K562 (cell line): ENCODE results near the gene PCK1. TPM values are rescaled to one million over a fixed set of nuclear protein-coding genes. Genes with fewer than 3 reads are reported as not detected.

ENCODE experiments used
- ATAC-seq: fragments of 200-7000 bp; cut with Tn5 transposase; 3 replicates; pipeline ENCODE4 v1.9.1; 2020; ENCODE audit warnings: moderate library complexity
- BruUV-seq: library from RNA; stranded (reverse); fragments of 400-500 nt; replicated peaks from 2 replicates; lab custom pipeline; 2021; lab: Mats Ljungman, UMichigan
- CTCF ChIA-PET: fragments of 300-600 bp; formaldehyde crosslinking; extraction: SDS; loops from one replicate; lab custom pipeline; 2021; ENCODE audit warnings: low intra/inter-chr PET ratio; lab: Yijun Ruan, JAX
- POLR2A ChIA-PET: fragments of 300-600, 350-650 bp; sonication (Branson Sonifier 250); formaldehyde crosslinking; extraction: SDS; loops from one replicate; lab custom pipeline; 2021; ENCODE audit warnings: antibody characterized with exemption, inconsistent platforms; lab: Yijun Ruan, JAX
- DNase-seq, 4 experiments: peaks; one replicate each; pipeline versions ENCODE4 v3.0.0 to v3.0.0-alpha.2; 2011 to 2018; ENCODE audit warnings: low spot score in 3 of 4, mixed read lengths in 3 of 4; ENCODE audit errors: extremely low read depth in 1 of 4
- FAIRE-seq: peaks from 2 replicates; lab custom pipeline; 2011; peaks lifted over from hg19 to GRCh38; lab: Jason Lieb, UNC
- H2AFZ ChIP-seq: 2 replicates; pipeline ENCODE4 v1.6.0; 2011; ENCODE audit warnings: low read depth, low read length, control low read depth, inconsistent platforms
- H3K27ac ChIP-seq: fragments of 200-600 bp; 3 replicates; pipeline ENCODE4 v1.8.0; 2011; ENCODE audit warnings: low read depth, mild to moderate bottlenecking, control low read depth, inconsistent platforms, low read length, moderate library complexity, mixed read lengths; ENCODE audit errors: extremely low read depth
- H3K27me3 ChIP-seq, 2 experiments: fragments of 300-600 bp in 1 of 2; 2 replicates in 1 of 2; 3 replicates in 1 of 2; pipeline versions ENCODE4 v1.6.0 to v1.8.0; 2011; ENCODE audit warnings: inconsistent platforms in 2 of 2, low read length in 2 of 2, mild to moderate bottlenecking in 1 of 2, mixed read lengths in 1 of 2, moderate library complexity in 1 of 2; ENCODE audit not compliant: control insufficient read depth in 2 of 2, insufficient read depth in 2 of 2
- H3K36me3 ChIP-seq: fragments of 300-600 bp; 3 replicates; pipeline ENCODE4 v1.8.0; 2011; ENCODE audit warnings: mild to moderate bottlenecking, low read length, inconsistent platforms; ENCODE audit not compliant: control insufficient read depth, insufficient read depth
- H3K4me1 ChIP-seq, 2 experiments: fragments of 200-600 bp in 1 of 2; replicated peaks in 1 of 2; 2 replicates in 1 of 2; 3 replicates in 1 of 2; pipeline versions ENCODE4 v1.5.1 to v1.8.0; 2011; ENCODE audit warnings: inconsistent platforms in 2 of 2, low read length in 2 of 2, mild to moderate bottlenecking in 1 of 2, mixed read lengths in 1 of 2, moderate library complexity in 1 of 2; ENCODE audit not compliant: control insufficient read depth in 2 of 2, insufficient read depth in 2 of 2
- H3K4me2 ChIP-seq: 2 replicates; pipeline ENCODE4 v1.6.1; 2011; ENCODE audit warnings: low read length, control low read depth, inconsistent platforms, mixed read lengths; ENCODE audit not compliant: insufficient read depth
- H3K4me3 ChIP-seq: fragments of 200-600 bp; sonication (generic), shearing (Covaris generic); 2 replicates; pipeline ENCODE4 v1.5.1; 2016; ENCODE audit warnings: control low read depth, inconsistent platforms
- H3K79me2 ChIP-seq: fragments of 200-600 bp; 3 replicates; pipeline ENCODE4 v1.8.0; 2011; ENCODE audit warnings: low read length, inconsistent platforms; ENCODE audit not compliant: control insufficient read depth, insufficient read depth
- H3K9ac ChIP-seq, 2 experiments: 2 replicates each; pipeline versions ENCODE4 v1.6.0 to v1.6.1; 2011; ENCODE audit warnings: low read depth in 2 of 2, low read length in 2 of 2, control low read depth in 1 of 2, inconsistent platforms in 1 of 2, mild to moderate bottlenecking in 1 of 2, mixed read lengths in 1 of 2; ENCODE audit not compliant: insufficient read depth in 1 of 2
- H3K9me1 ChIP-seq: one replicate; pipeline ENCODE4 v1.6.0; 2011; ENCODE audit warnings: inconsistent platforms, mild to moderate bottlenecking, low read length, moderate library complexity; ENCODE audit not compliant: control insufficient read depth, insufficient read depth
- H3K9me3 ChIP-seq: replicated peaks from 2 replicates; pipeline ENCODE4 v1.5.1; 2011; ENCODE audit warnings: low read depth, low read length, inconsistent platforms; ENCODE audit not compliant: control insufficient read depth, insufficient read depth
- H4K20me1 ChIP-seq: replicated peaks from 2 replicates; pipeline ENCODE4 v1.6.1; 2011; ENCODE audit warnings: low read length, inconsistent platforms, mixed read lengths; ENCODE audit not compliant: control insufficient read depth, insufficient read depth
- HOMEZ ChIP-seq: fragments of 250-450 bp; sonication (Bioruptor Pico); IDR thresholded peaks from 2 replicates; pipeline ENCODE4 v1.4.0; 2020; ENCODE audit warnings: mild to moderate bottlenecking, moderate library complexity
- KDM1A ChIP-seq, 2 experiments: fragments of 450-650 bp; IDR thresholded peaks; 2 replicates each; pipeline ENCODE4 v1.6.1; 2016; ENCODE audit warnings: mild to moderate bottlenecking in 2 of 2
- SETDB1 ChIP-seq: IDR thresholded peaks from one replicate; pipeline ENCODE4 v1.6.1; 2012; ENCODE audit warnings: low read length, control low read depth, inconsistent platforms
- SRF ChIP-seq, 2 experiments: fragments of 250-450, 450-650 bp in 1 of 2; sonication (Bioruptor Pico) in 1 of 2; sonication (generic) in 1 of 2; formaldehyde crosslinking; IDR thresholded peaks; 2 replicates each; pipeline versions ENCODE4 v1.5.0 to v1.5.1; 2020 to 2022; ENCODE audit warnings: mild to moderate bottlenecking in 1 of 2, missing genetic modification reagents in 1 of 2
- ZBTB9 ChIP-seq: fragments of 450-650 bp; formaldehyde crosslinking; IDR thresholded peaks from 2 replicates; pipeline ENCODE4 v1.4.0; 2020; ENCODE audit warnings: mild to moderate bottlenecking, moderate library complexity
- ZNF124 ChIP-seq: sonication (generic); formaldehyde crosslinking; IDR thresholded peaks from 2 replicates; pipeline ENCODE4 v1.8.1; 2022; ENCODE audit warnings: missing genetic modification reagents
- ZNF146 ChIP-seq: IDR thresholded peaks from one replicate; pipeline ENCODE4 v1.6.1; 2018; ENCODE audit warnings: missing compliant biosample characterization; ENCODE audit not compliant: unreplicated experiment
- ZNF3 ChIP-seq: fragments of 250-450 bp; sonication (Bioruptor Pico); IDR thresholded peaks from 2 replicates; pipeline ENCODE4 v1.5.0; 2021; ENCODE audit warnings: mild to moderate bottlenecking, moderate library complexity
- ZNF311 ChIP-seq: fragments of 250-450 bp; sonication (Bioruptor Pico); IDR thresholded peaks from 2 replicates; pipeline ENCODE4 v1.4.0; 2020; ENCODE audit warnings: mild to moderate bottlenecking, moderate library complexity
- ZNF407 ChIP-seq: fragments of 450-650 bp; IDR thresholded peaks from 2 replicates; pipeline ENCODE4 v1.6.1; 2016; ENCODE audit warnings: low read depth
- WGBS: fragments of 100-300 bp; shearing (Covaris generic); methylation state at CpG from one replicate; pipeline ENCODE4 v1.1.6; 2016; ENCODE audit warnings: low coverage, mixed read lengths; ENCODE audit not compliant: insufficient coverage; ENCODE audit errors: missing lambda C conversion rate; 5-methylcytosine and 5-hydroxymethylcytosine counted together
- in situ Hi-C: fragments of 300-500 bp; cut with MboI; formaldehyde crosslinking; loops from 4 replicates; pipeline ENCODE4 v1.15.0; 2018; ENCODE audit warnings: inconsistent platforms, mixed read lengths
- intact Hi-C: fragments of 100-400 bp; cut with micrococcal nuclease; formaldehyde crosslinking; loops from 2 replicates; pipeline ENCODE4 v1.14.2; 2022
- polyA plus RNA-seq, 8 experiments: library from polyadenylated mRNA; depleted of rRNA in 4 of 8; stranded (reverse) in 5 of 8; unstranded in 3 of 8; fragments of >200 nt; fragmentation: Nextera tagmentation in 2 of 8; fragmentation: Illumina TruSeq in 1 of 8; extraction: Ambion mirVana in 2 of 8; extraction: Trizol in 1 of 8; gene quantifications; 2 replicates each; pipeline versions ENCODE4 v1.2.1 to v1.2.3, GENCODE V29; 2011 to 2014; ENCODE audit warnings: inconsistent platforms in 1 of 8, missing spikeins in 1 of 8
- total RNA-seq, 7 experiments: library from RNA; depleted of rRNA in 6 of 7; stranded (reverse); fragments of >200 nt in 6 of 7; fragmentation: Illumina TruSeq in 2 of 7; extraction: Trizol in 2 of 7; gene quantifications; 2 replicates each; pipeline versions ENCODE4 v1.2.1 to v1.2.3, GENCODE V29; 2011 to 2021; ENCODE audit warnings: low replicate concordance in 1 of 7

The PCK1 gene
- total and polyA plus RNA-seq, 9 of the 15 experiments (the other 6 are each of a cell fraction or from before 2014, with no cell fraction given): 0.05 to 0.73 (median 0.15) TPM

- no peak overlapping the region for H3K27ac ChIP-seq
- no peaks in the 10 kb centered on the region for H3K9me3 ChIP-seq
- no peaks in the 10 kb centered on the region for H3K79me2 ChIP-seq
- ATAC-seq (no peak), FAIRE-seq (no peak), DNase-seq (no peak)
- no peak overlapping the region for H2AFZ ChIP-seq
- in situ Hi-C loops (loop anchor here (25.0 kb wide), 1 partner anchor 599 kb away; no protein-coding TSS in a partner anchor), intact Hi-C loops (no loop called here)
- no peak overlapping the region for H3K4me2 ChIP-seq
- H3K9ac ChIP-seq: no peak overlapping the region
- TF ChIP-seq ZNF407 (no peak), KDM1A (IDR thresholded peaks at IDR 0.05) (no peak), SRF (CRISPR knock-in tag; IDR thresholded peaks at IDR 0.05) (no peak), ZNF146 (CRISPR knock-in tag) (no peak), ZBTB9 (no peak), ZNF124 (CRISPR knock-in tag) (no peak), HOMEZ (CRISPR knock-in tag) (no peak), ZNF311 (no peak), ZNF3 (CRISPR knock-in tag) (no peak), SETDB1 (no peak)
- no peaks in the 10 kb centered on the region for H3K9me1 ChIP-seq
- CTCF ChIA-PET: no interaction called here
- POLR2A ChIA-PET: no interaction called here
- peaks cover 8% of the 10 kb centered on the region for H4K20me1 ChIP-seq
- peaks cover 0 to 4% of the 10 kb centered on the region in 2 experiments; a peak in 1 of 5 replicates for H3K4me1 ChIP-seq
- peaks cover 16 to 73% of the 10 kb centered on the region in 2 experiments; a peak in 4 of 5 replicates for H3K27me3 ChIP-seq
- BruUV-seq: no TSS peak
- WGBS: 0% methylated on average over 7 of the region's 7 CpGs
- H3K36me3 ChIP-seq: no peaks in the 10 kb centered on the region
- no peak overlapping the region for H3K4me3 ChIP-seq
These were observed 52.0 kb downstream of the PCK1 start for GRCh38 chr20:57612916-57613315.
